HG03558 (cell line): ENCODE results near the gene LGALS1.
"Not testable (repeated sequence)": the region's sequence is repeated elsewhere in the genome, so short reads cannot be mapped to it uniquely, and the experiment has no call there.

Source experiments
- ATAC-seq: cut with Tn5 transposase; IDR thresholded peaks from one replicate; pipeline ENCODE4 v1.9.1; 2021; ENCODE audit warnings: moderate number of reproducible peaks; ENCODE audit not compliant: unreplicated experiment; ENCODE audit errors: extremely low read depth

Gene LGALS1

GRCh38 chr22:37638391-37639069 lies 36.9 kb upstream of the LGALS1 start:
- ATAC-seq, result no peak

- no peak for ATAC-seq
Observed at GRCh38 chr22:37639070-37639760, 36.2 kb upstream of the LGALS1 start, which contains the start of gene SH3BP1. Gene SH3BP1, plus strand, starts transcription at chr22:37639669. Its CDS starts 119 bp downstream, at chr22:37639788.

GRCh38 chr22:37639771-37640590 lies 35.5 kb upstream of the LGALS1 start:
- ATAC-seq, result no peak

GRCh38 chr22:37640591-37641560 lies 34.6 kb upstream of the LGALS1 start:
- no peak for ATAC-seq

GRCh38 chr22:37641561-37641949 lies 33.9 kb upstream of the LGALS1 start:
- ATAC-seq, result no peak

- no peak for ATAC-seq
Observed at GRCh38 chr22:37643225-37643847, 32.1 kb upstream of the LGALS1 start.

GRCh38 chr22:37647317-37647716 lies 28.1 kb upstream of the LGALS1 start:
- no peak for ATAC-seq

- no peak for ATAC-seq
Observed at GRCh38 chr22:37647928-37648327, 27.5 kb upstream of the LGALS1 start.

- ATAC-seq, result no peak
Observed at GRCh38 chr22:37650463-37651136, 24.8 kb upstream of the LGALS1 start.

GRCh38 chr22:37654563-37655251 lies 20.7 kb upstream of the LGALS1 start:
- ATAC-seq, result no peak

- ATAC-seq, result no peak
Observed at GRCh38 chr22:37655252-37655563, 20.2 kb upstream of the LGALS1 start.

GRCh38 chr22:37656583-37656982 lies 18.9 kb upstream of the LGALS1 start:
- not testable (repeated sequence) for ATAC-seq

- ATAC-seq, result no peak
Observed at GRCh38 chr22:37657590-37658132, 17.8 kb upstream of the LGALS1 start.

GRCh38 chr22:37658133-37659065 lies 17.0 kb upstream of the LGALS1 start, which contains the start of gene PDXP:
Gene PDXP, plus strand, starts transcription at chr22:37658723. Its CDS starts 60 bp downstream, at chr22:37658783.
- peak; percentile 47 for ATAC-seq

GRCh38 chr22:37659066-37659896 lies 16.2 kb upstream of the LGALS1 start:
- ATAC-seq, result peak; percentile 5
